Stimulated activated CD8-positive, alpha-beta memory T cell treated with anti-CD3 and anti-CD28 coated beads, Interleukin-12 subunit alpha, Interleukin-12 subunit beta, amount 100 ng/mL, for 4 hours (primary cell): ENCODE measurements around the gene CUBN.

Experiments used
- DNase-seq: peaks from one replicate; pipeline ENCODE4 v3.0.0-alpha.2; 2020; ENCODE audit warnings: low read depth

The CUBN gene

GRCh38 chr10:16987976-16988610, 141.5 kb downstream of the CUBN start:
- no peak for DNase-seq

GRCh38 chr10:16987206-16987621, 142.4 kb downstream of the CUBN start:
- DNase-seq = no peak

- no peak for DNase-seq
Observed at GRCh38 chr10:16986406-16987205, 143.0 kb downstream of the CUBN start.

- no peak for DNase-seq
Observed at GRCh38 chr10:16986082-16986405, 143.6 kb downstream of the CUBN start.

- DNase-seq = no peak
Observed at GRCh38 chr10:16984242-16984641, 145.4 kb downstream of the CUBN start.

GRCh38 chr10:16976803-16977202, 152.8 kb downstream of the CUBN start:
- no peak for DNase-seq

DNA sequence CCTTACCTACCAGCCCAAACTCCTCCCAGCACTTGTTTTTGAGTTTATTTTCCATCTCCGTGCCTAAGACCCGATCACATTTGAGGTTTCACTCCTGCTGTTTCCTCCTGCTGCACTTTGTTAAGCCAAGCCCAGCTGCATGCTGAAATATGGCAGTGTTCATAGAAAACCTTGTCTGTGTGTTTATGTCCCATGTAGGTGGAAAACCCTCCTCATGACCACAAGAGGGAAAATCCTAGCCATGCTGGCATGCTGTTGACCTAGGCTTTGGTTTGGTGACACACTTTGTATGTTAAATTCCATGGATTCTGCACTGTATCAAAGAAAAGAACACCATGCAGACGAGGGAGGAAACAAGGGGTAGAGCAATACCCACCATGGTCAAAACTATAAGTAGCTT, 154.4 kb downstream of the CUBN start:
- no peak for DNase-seq

- DNase-seq = no peak
Observed at GRCh38 chr10:16968416-16969041, 161.1 kb downstream of the CUBN start.

- no peak for DNase-seq
Observed at GRCh38 chr10:16967866-16968415, 161.7 kb downstream of the CUBN start.

GRCh38 chr10:16966991-16967865, 162.4 kb downstream of the CUBN start:
- DNase-seq = no peak

DNA sequence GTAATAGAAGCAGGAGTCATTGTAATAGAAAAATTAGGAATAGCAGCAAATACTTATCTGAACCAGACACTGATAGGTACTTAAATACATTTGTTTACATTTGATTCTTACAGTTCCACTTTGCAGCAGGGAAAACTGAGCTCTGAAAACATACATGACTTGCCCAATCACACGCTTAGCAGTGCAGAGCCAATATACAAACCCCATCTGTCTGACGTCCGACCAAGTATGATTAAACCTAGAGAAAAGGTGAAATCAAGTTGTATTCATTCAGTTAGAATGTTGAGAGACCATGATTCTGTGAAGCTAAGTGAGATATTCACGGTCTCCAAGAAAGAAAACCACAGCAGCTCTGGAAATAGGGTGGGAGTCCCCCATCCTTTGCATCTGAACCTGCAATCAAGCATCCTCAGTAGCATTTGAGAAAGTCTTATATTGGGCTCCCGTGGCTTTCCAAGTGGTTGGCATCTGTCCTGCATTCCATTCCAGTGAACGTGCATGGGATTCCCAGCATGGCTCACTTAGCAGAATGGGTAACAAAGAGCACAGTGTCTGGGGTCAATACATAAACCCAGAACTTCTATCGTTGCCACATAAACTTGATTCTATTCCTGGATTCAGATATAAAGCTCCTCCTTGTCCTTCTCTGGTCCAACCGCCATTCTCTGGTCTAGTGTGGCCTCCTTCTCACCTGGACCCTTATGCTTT, 163.7 kb downstream of the CUBN start:
- no peak for DNase-seq

GRCh38 chr10:16965344-16965616, 164.3 kb downstream of the CUBN start:
- DNase-seq = no peak

DNA sequence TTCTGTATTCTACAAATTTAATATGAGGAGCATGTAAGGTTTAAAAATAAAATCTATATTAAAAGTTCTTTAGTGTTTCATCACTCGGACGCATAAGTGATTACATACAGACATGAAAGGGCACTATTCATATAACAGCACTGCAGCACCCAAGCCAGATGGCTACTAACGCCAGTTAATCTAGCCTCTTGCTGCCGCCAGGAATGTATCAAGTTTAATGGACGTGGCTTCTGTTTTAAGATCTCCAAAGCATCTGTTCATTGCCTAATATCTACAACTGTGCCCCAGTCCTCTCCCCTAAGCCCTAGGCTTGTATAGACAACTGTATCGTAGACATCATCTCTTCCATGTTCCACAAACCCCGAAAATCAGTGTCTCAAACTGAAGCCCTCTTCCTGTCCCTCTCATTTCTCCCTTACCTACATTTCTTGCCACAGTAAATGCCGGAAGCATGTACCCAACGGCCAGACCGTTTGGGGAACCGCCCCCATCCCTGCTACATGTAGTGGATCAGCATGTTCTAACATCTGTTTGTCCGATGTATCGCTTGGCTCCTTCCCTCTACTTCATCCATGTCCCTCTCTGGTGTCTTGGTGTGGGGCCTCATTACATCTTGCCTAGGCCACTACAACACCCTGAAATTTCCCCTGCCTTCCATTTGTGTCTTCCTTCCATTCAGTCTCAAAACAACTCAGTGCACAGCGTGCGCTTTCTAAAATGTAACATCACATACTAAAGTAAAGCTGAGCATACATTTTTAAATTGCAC, 164.9 kb downstream of the CUBN start:
- DNase-seq = no peak

GRCh38 chr10:16960551-16960950, 169.1 kb downstream of the CUBN start:
- DNase-seq = no peak

- no peak for DNase-seq
Observed at GRCh38 chr10:16957038-16957437, 172.6 kb downstream of the CUBN start.

DNA sequence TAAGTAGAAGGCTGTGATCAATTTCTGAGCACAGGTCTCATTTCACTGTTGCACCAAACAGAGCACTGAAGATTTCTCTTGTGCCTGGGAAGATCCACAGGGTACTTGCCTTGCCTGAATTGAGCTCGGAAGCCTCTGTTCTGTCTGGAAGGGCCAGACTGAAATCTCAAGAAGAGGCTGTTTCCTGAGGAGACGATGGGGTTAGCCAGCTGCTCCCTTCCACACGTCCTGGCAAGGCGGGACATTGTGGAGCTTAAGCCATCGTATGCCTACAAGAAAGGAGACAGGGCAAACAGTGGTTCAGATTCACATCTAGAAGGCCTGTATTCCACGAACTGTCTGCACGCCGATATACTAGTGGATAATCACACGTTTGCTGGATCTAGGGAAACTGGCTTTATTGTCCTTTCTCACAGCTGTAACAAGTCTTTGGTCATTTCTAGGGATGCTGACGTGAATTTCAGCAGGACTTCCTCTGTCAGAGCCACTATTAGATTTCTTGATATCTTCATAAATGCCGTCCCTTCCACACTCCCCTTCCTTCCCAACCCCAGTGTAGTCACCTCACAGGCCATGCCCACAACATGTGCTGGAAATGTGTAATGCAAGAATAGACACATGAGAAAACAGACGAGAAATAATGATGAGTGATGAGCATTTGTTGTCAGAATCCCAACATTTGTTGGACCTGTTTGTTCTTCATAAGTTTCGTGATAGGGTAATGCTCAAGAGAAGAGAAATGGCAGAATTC, 175.2 kb downstream of the CUBN start:
- DNase-seq = no peak

DNA sequence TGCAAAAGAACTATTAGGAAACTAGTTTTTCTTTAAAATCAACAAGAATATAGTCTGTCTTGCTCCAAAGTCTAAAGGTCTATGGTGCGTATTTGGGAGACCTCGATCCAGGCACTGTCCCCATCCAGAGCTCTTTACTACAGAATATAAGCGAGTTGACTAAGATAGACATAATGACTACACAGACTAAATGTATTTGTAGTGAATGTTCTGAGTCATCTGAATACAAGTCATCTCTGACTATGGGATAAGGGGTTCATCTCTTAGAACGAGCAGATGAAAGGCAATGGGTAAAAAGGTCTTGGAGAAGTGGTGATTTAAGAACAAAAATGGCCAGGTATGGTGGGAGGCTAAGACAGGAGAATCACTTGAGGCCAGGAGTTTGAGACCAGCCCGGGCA, 176.3 kb downstream of the CUBN start:
- no peak for DNase-seq

- no peak for DNase-seq
Observed at GRCh38 chr10:16952610-16953009, 177.0 kb downstream of the CUBN start.

- DNase-seq = no peak
Observed at GRCh38 chr10:16952080-16952479, 177.5 kb downstream of the CUBN start.
